WI38 (cell line): ENCODE measurements around the gene SLC22A7.

Experiments used
- H3K4me3 ChIP-seq: 2 replicates; pipeline ENCODE4 v1.5.1; 2011; ENCODE audit warnings: low read depth, mild to moderate bottlenecking, control low read depth, low read length
- CTCF ChIP-seq: IDR thresholded peaks from 2 replicates; pipeline ENCODE4 v1.5.1; 2012; ENCODE audit warnings: low read depth, mild to moderate bottlenecking, control low read depth, low read length

The SLC22A7 gene

GRCh38 chr6:43310624-43311023, 12.6 kb downstream of the SLC22A7 start:
- no peak for TF ChIP-seq CTCF
- H3K4me3 ChIP-seq, result no peak overlapping the region

DNA sequence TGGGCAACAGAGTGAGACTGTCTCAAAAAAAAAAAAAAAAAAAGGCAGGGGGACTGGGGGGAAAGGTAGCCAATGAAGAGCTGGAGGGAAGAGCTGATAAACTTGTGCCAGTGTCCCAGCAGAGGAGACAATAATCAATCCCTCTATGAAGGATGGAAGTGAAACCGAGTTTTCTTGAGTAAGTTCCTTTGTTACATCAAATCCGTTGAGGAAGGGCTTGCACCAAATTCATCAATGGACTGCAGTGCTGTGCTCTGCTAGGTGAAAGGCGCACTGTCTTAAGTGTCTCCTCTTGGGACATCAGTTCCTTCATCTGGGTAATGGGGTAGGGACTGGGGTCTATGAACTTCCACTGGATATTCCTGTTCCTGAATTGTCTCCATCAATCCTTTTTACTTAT, 13.6 kb downstream of the SLC22A7 start:
- H3K4me3 ChIP-seq, result no peak overlapping the region
- TF ChIP-seq CTCF, result no peak

DNA sequence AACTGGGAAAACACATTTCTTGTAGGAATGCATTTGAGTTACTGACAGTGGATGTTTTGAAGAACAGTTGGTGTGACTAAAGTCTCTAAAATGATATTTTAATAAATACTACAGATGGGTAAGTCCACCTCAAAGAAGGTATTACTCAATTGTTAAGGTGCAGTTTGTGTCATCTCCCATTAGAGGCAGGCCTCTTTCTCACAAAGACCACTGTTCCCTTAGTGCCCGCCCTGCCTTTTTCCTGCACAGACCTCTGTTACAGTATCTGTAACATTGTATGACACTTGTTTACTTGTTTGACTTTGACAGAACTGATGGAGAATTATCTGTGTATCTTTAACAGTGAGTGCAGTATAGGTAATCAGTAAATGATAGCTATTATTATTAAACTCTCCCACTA, 15.8 kb downstream of the SLC22A7 start:
- no peak for TF ChIP-seq CTCF
- H3K4me3 ChIP-seq, result no peak overlapping the region

- no peak for TF ChIP-seq CTCF
- no peak overlapping the region for H3K4me3 ChIP-seq
Observed at GRCh38 chr6:43318011-43318410, 20.0 kb downstream of the SLC22A7 start.

DNA sequence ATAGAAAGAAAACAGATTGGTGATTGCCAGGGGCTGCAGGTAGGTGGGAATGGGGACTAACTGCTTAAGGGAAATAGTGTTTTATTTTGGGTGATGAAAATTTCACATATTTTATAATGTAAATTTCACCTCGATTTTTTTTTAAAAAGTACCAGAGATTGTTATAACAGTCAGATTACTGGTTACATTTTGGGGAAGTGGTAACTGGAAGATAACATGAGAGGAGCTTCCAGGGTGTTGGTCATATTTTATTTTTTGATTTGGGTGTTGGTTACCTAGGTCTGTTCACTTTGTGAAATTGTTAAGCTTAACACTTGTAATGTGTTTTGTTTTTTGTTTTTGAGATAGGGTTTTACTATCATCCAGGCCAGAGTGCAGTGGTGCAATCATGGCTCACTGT, 27.8 kb downstream of the SLC22A7 start:
- no peak for TF ChIP-seq CTCF
- H3K4me3 ChIP-seq, result no peak overlapping the region

DNA sequence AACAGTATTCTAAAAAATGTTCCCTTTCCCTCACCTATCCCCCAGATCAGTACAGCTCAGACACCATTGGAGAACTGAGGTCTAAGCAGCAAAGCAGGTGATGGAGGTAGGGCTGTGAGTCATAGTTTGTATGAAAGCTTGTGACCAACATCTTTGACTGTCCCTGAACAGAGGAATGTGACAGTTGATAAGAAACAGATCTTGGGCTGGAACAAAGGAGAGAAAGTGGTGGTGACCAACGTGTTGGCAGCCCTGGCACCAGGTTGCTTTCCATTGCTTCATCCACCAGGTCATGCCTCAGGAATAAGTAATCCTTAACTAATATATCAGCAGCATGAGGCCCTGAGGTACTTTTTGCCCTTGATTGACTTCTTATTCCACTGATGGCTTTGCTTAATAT, 30.5 kb downstream of the SLC22A7 start:
- H3K4me3 ChIP-seq, result no peak overlapping the region
- no peak for TF ChIP-seq CTCF

DNA sequence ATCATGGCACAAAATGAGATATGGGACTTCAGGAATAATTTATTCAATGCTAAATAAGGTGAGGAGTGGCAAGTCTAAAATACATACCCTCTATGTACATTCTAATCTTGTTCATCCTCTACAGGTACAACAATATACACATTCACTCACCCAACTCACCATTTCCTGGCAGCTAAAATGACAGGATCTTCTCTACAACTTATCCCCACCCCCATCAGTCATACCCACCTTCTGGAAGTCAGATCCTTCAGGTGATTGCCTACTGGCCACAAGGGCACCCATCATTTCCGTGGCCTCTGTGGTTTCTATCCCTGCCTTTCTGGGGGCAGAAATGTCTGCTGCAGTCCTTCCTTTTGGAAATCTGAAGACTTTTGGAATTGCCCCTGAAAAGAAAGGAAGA, 33.4 kb downstream of the SLC22A7 start:
- TF ChIP-seq CTCF, result no peak
- no peak overlapping the region for H3K4me3 ChIP-seq
